ENCODE measurements around the gene PCAT6. TPM values are rescaled to one million over a fixed set of nuclear protein-coding genes. Genes with fewer than 3 reads are reported as not detected.

PCAT6 gene
- total RNA-seq, 2 donors from 2014 or later, result not detected

DNA sequence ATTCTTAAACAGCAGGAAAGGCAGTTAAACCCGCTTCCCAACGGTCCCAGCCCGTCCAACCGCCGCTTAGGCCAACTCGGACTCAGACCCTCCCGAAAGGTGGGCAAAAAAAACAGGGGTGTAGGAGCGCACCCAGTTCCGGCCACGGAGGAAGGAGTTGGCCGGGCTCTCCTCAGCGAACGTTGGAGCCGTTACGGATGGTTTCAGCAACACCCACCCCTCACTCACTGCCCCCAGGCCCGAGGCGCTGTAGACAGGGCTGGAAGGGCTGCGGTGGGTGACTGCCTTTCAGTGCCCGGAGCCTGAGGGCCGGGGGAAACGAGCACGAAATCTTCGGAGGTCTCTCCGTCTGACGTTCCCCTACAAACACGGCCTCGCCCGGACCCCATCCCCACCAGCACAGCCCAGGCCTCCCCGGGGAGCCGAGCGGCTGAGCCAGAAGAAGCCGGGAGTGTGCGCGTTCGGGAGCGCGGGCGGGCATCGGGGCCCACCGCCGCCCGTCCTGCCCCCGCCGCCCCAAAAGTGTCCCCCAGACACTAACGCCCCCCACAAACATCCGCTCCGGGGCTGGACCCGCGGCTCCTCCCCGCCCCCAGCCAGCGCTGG lies 3.8 kb upstream of the PCAT6 start:
- ATAC-seq, result no peak
- WGBS, 2 donors, result 0 to 1% methylated on average over 8 to 46 of the region's 51 CpGs
- intact Hi-C loops (cut with DNase I), result no loop called here
- peak; percentile 7 to 25 (median 19) for DNase-seq
- H3K27ac ChIP-seq, result peak overlapping the region; percentile 69 to 86 (median 78)
- H3K4me1 ChIP-seq, result peaks cover 36% of the 10 kb centered on the region
- peak overlapping the region; percentile 83 to 95 for H3K4me3 ChIP-seq
- H3K36me3 ChIP-seq (replicated peaks in 1 of 2; ENCODE audit: insufficient read depth in 1 of 2, low read depth in 2 of 2), result no peaks in the 10 kb centered on the region
- no peaks in the 10 kb centered on the region for H3K9me3 ChIP-seq
- H3K27me3 ChIP-seq, result no peaks in the 10 kb centered on the region
- TF ChIP-seq POLR2A (IDR thresholded peaks at IDR 0.05), result no peak
- TF ChIP-seq, protein P1, sequence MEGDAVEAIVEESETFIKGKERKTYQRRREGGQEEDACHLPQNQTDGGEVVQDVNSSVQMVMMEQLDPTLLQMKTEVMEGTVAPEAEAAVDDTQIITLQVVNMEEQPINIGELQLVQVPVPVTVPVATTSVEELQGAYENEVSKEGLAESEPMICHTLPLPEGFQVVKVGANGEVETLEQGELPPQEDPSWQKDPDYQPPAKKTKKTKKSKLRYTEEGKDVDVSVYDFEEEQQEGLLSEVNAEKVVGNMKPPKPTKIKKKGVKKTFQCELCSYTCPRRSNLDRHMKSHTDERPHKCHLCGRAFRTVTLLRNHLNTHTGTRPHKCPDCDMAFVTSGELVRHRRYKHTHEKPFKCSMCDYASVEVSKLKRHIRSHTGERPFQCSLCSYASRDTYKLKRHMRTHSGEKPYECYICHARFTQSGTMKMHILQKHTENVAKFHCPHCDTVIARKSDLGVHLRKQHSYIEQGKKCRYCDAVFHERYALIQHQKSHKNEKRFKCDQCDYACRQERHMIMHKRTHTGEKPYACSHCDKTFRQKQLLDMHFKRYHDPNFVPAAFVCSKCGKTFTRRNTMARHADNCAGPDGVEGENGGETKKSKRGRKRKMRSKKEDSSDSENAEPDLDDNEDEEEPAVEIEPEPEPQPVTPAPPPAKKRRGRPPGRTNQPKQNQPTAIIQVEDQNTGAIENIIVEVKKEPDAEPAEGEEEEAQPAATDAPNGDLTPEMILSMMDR (IDR thresholded peaks at IDR 0.05), result no peak

DNA sequence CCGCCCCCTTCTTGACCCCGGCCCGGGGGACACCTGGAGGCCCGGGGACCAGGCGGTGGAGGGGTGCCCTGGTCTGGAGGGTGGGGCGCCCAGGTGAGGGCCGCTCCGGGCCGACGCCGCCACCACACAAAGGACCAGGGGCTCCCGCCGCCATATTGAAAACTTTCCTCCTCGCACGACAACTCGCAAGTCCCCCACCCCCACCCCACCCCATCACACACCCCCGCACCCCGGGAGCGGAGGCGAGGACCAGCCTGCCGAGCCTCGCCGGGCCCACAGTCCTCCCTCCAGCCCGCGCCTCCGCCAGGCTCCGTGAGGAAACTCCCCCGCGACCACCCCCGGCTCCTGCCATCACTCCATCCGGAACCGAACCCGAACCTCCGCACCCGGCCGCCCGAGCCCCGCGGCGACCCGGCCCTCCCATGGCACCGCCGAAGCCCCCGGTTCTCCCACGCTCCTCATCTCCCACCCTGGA lies 3.3 kb upstream of the PCAT6 start:
- intact Hi-C loops (cut with DNase I), result no loop called here
- Histone ChIP-seq H3K9me3 (no peaks in the 10 kb centered on the region), H3K27ac (peak overlapping the region; percentile 69 to 86 (median 78)), H3K36me3 (replicated peaks in 1 of 2; ENCODE audit: insufficient read depth in 1 of 2, low read depth in 2 of 2) (no peaks in the 10 kb centered on the region), H3K27me3 (no peaks in the 10 kb centered on the region), H3K4me1 (peaks cover 39% of the 10 kb centered on the region), H3K4me3 (peak overlapping the region; percentile 83 to 95)
- DNase-seq (peak in 3 of 4 donors; percentile 11 to 31 (median 20)), ATAC-seq (no peak)
- TF ChIP-seq POLR2A (IDR thresholded peaks at IDR 0.05), result no peak
- TF ChIP-seq, protein P1 (IDR thresholded peaks at IDR 0.05), result no peak
- 1% methylated on average over 35 of the region's 45 CpGs; no CpG with 5 or more reads in 1 of the 2 donors for WGBS, 2 donors

DNA sequence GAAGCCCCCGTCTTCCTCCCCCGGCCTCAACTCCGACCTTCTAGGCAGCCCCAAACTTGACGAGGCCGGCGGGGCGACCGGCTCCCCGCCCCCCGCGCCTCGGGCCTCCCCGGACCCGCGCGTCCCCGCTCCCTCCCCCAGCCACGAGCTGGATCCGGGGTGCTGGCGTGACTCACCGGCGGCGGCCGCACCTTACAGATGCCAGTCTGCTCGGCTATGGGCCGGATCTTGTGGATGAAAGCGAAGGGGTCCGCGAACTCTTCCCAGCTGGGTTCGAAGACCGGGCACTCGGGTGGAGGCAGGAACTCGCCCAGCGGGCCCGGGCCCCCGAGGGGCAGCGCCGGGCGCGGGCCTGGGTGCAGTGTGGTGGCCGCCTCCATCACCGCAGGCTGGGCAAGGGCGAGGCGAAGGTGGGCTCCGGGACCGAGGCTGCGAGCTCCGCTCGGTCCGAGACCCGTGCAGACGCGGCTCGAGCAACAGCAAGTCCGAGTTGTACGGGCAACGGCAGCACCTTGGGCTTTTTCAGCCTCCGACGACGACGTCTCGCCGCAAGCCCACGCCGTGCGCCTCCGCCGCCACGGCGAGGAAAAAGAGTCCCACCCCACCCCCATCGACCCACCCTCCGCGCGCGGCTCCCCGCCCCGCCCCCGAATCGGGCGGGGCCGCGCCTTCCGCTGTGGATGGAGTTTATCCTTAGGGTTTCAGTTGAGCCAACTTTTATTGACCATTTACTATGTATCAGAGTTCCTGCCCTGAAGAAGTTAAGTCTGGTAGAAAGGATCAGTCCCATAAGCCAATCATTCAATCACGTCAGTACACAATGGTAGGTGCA lies 2.6 kb upstream of the PCAT6 start, which contains the start of gene KDM5B:
Gene KDM5B (minus strand): TSS at position 496 of the 832 bp plus-strand sequence. CDS start 116 bp downstream, at position 380.
- H3K9me3 ChIP-seq, result no peaks in the 10 kb centered on the region
- peak; percentile 85 to 90 (median 89) for TF ChIP-seq POLR2A (IDR thresholded peaks at IDR 0.05)
- TF ChIP-seq, protein P1 (IDR thresholded peaks at IDR 0.05), result no peak
- intact Hi-C loops (cut with DNase I), result no loop called here
- H3K27ac ChIP-seq, result peak within 1 kb of the TSS; percentile 69 to 86 (median 78)
- no peaks in the 10 kb centered on the region for H3K36me3 ChIP-seq (replicated peaks in 1 of 2; ENCODE audit: insufficient read depth in 1 of 2, low read depth in 2 of 2)
- DNase-seq (peak; percentile 70 to 75 (median 72)), ATAC-seq (peak; percentile 36)
- WGBS, 2 donors, result 0 to 1% methylated on average over 1 to 72 of the region's 84 CpGs
- H3K4me1 ChIP-seq, result peaks cover 36% of the 10 kb centered on the region
- peak within 1 kb of the TSS; percentile 83 to 95 for H3K4me3 ChIP-seq
- no peaks in the 10 kb centered on the region for H3K27me3 ChIP-seq

DNA sequence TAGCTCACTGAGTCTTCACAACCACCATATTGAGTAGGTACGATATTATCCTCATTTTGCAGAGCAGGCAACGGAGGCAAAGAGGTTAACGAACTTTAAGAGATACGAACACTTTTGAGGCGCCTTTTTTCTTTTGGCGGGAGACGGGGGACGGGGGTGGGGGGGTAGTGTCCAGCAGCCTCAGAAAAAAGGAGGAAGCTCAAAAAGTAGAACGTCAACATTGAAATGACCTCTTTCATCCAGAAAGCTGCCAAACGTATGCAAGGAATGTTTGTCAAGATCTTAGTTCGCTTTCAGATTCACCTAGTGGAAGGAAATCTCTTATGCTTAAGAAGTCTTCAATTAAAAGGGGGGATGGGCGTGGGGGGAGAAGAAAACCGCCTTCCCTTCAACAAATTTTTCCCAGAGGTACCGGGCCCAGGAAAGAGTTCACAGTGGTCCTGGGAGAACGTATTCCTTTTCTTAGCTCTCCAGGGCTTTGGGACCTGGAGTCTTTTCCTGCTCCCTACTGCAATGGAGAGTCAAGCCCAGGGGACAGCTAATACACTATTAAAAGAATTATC lies 1.1 kb upstream of the PCAT6 start:
- intact Hi-C loops (cut with DNase I), result no loop called here
- DNase-seq, result no peak
- ATAC-seq, result no peak
- Histone ChIP-seq H3K27ac (peak overlapping the region in 1 of 4 donors; percentile 86), H3K9me3 (no peaks in the 10 kb centered on the region), H3K4me3 (no peak overlapping the region), H3K4me1 (peaks cover 32% of the 10 kb centered on the region), H3K36me3 (replicated peaks in 1 of 2; ENCODE audit: insufficient read depth in 1 of 2, low read depth in 2 of 2) (no peaks in the 10 kb centered on the region), H3K27me3 (no peaks in the 10 kb centered on the region)
- WGBS, 2 donors, result 64 to 77% methylated on average over 15 of the region's 15 CpGs
- TF ChIP-seq, protein P1 (IDR thresholded peaks at IDR 0.05), result no peak
- TF ChIP-seq POLR2A (IDR thresholded peaks at IDR 0.05), result no peak

Data from body of pancreas (tissue), 4 donors.